ENCODE measurements around the gene MPP7.

Gene MPP7

GRCh38 chr10:28283251-28283650 lies 19.6 kb downstream of the MPP7 start:
- no peak overlapping the region for H3K4me3 ChIP-seq (ENCODE audit: low read depth, low read length)
- no peak for TF ChIP-seq CTCF (IDR thresholded peaks at IDR 0.05; ENCODE audit: low read depth, low read length, missing control alignments)
- no peak for DNase-seq (ENCODE audit: low read depth)

GRCh38 chr10:28282336-28282735 lies 20.5 kb downstream of the MPP7 start:
- TF ChIP-seq CTCF (IDR thresholded peaks at IDR 0.05; ENCODE audit: low read depth, low read length, missing control alignments), result no peak
- no peak overlapping the region for H3K4me3 ChIP-seq (ENCODE audit: low read depth, low read length)

GRCh38 chr10:28281726-28282315 lies 21.0 kb downstream of the MPP7 start:
- H3K4me3 ChIP-seq (ENCODE audit: low read depth, low read length), result no peak overlapping the region
- DNase-seq (ENCODE audit: low read depth), result no peak
- TF ChIP-seq CTCF (IDR thresholded peaks at IDR 0.05; ENCODE audit: low read depth, low read length, missing control alignments), result no peak

More at GRCh38 chr10:28282336-28282735, 20.5 kb downstream of the MPP7 start:
- DNase-seq (ENCODE audit: low read depth), result no peak

DNA sequence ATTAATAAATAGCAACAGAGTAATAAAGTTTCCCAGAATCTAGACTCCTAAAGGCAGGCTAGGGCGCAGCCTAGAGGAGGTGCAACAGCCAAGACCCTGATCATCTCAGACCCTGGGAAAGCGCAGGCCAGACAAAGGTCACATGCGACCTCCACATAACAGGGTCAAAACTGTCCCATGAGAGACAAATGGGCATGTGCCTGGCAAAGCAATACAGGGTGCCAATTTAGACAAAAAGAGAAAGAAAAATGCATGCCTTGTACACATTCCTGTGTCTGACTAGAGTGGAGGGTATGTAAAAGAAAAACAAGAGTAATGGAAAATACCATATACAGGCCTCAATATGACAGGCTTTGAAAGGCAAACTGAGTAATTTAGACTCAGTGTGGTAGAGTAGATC lies 22.2 kb downstream of the MPP7 start:
- TF ChIP-seq CTCF (IDR thresholded peaks at IDR 0.05; ENCODE audit: low read depth, low read length, missing control alignments), result no peak
- no peak for DNase-seq (ENCODE audit: low read depth)
- H3K4me3 ChIP-seq (ENCODE audit: low read depth, low read length), result no peak overlapping the region

- no peak for TF ChIP-seq CTCF (IDR thresholded peaks at IDR 0.05; ENCODE audit: low read depth, low read length, missing control alignments)
- H3K4me3 ChIP-seq (ENCODE audit: low read depth, low read length), result no peak overlapping the region
Measured at GRCh38 chr10:28279878-28280277, 23.0 kb downstream of the MPP7 start.

GRCh38 chr10:28278842-28279241 lies 24.0 kb downstream of the MPP7 start:
- DNase-seq (ENCODE audit: low read depth), result no peak
- no peak for TF ChIP-seq CTCF (IDR thresholded peaks at IDR 0.05; ENCODE audit: low read depth, low read length, missing control alignments)
- H3K4me3 ChIP-seq (ENCODE audit: low read depth, low read length), result no peak overlapping the region

More at GRCh38 chr10:28279878-28280277, 23.0 kb downstream of the MPP7 start:
- DNase-seq (ENCODE audit: low read depth), result no peak

- TF ChIP-seq CTCF (IDR thresholded peaks at IDR 0.05; ENCODE audit: low read depth, low read length, missing control alignments), result no peak
- no peak overlapping the region for H3K4me3 ChIP-seq (ENCODE audit: low read depth, low read length)
- DNase-seq (ENCODE audit: low read depth), result no peak
Measured at GRCh38 chr10:28276384-28276783, 26.5 kb downstream of the MPP7 start.

Data from GM12864 (cell line).